HG03460 (cell line): ENCODE measurements around the gene PRPH.
"Not testable (repeated sequence)": the region's sequence is repeated elsewhere in the genome, so short reads cannot be mapped to it uniquely, and the experiment has no call there.

ENCODE experiments used
- ATAC-seq: cut with Tn5 transposase; IDR thresholded peaks from one replicate; pipeline ENCODE4 v1.9.1; 2021; ENCODE audit not compliant: unreplicated experiment

PRPH gene

GRCh38 chr12:49332441-49332861 is 37.5 kb downstream of the PRPH start:
- ATAC-seq, result no peak

- no peak for ATAC-seq
These were observed 38.0 kb downstream of the PRPH start for GRCh38 chr12:49332891-49333371.

DNA sequence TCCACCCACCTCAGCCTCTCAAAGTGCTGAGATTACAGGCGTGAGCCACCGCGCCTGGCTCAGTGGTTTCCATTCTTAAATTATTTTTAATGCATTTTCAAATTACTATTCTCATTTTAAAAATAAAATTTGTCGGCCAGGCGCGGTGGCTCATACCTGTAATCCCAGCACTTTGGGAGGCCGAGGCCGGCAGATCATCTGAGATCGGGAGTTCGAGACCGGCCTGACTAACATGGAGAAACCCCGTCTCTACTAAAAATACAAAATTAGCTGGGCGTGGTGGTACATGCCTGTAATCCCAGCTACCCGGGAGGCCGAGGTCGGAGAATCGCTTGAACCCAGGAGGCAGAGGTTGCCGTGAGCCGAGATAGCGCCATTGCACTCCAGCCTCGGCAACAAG is 38.8 kb downstream of the PRPH start:
- not testable (repeated sequence) for ATAC-seq

DNA sequence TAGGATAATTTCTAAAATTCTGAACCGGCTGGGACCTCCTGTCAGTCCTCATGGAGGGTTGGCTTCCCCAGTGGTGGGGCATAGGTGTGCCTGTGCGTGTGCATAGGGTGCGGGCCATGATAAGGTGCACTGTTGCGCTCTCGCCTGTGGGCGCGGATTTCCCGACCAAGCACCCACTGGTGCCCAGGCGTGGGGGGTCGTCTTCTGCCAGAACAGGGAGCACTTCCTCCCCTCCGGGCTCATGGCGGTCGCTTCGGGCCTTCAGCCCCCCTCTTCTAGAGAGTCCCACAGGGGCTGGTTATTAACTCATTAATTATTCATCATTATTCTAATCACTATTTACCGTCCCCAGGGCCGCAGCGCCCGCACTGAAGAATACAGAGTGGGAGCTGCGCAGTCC is 39.3 kb downstream of the PRPH start:
- no peak for ATAC-seq

GRCh38 chr12:49334681-49335080 is 39.7 kb downstream of the PRPH start:
- no peak for ATAC-seq

GRCh38 chr12:49335118-49335954 is 40.4 kb downstream of the PRPH start:
- ATAC-seq, result no peak

DNA sequence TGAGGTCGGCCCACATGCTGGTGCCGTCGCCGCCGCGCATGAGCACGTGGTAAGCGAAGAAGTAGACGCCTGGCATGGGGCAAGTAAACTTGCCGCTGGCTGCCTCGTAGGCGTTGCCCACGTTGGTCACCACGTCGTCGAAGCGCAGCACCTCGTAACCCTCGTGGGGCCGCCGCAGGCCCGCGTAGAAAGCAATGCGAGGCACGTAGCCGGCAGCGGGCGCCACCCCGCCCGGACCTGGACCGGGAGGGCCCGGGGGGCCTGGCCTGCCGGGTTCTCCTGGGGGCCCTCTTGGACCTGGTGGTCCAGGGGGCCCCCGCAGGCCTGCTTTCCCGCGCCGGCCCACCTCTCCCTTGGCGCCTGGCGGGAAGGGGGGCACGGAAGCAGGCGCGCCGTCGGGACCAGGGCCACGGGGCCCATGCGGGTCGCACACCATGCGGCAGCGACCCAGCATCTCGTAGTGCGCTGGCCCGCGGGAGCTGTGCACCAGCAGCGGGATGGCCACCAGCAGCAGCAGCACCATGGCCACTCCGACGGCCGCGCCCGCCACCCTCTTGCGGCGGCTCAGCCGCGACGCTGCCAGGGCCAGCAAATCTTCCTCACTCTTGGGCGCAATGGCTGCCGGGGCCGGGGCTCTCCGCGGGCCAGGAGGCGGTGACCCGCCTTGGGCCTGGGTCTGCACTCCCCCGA is 41.2 kb downstream of the PRPH start:
- no peak for ATAC-seq

GRCh38 chr12:49336645-49337584 is 42.0 kb downstream of the PRPH start, which contains the start of gene C1QL4:
Gene C1QL4 (minus strand): TSS chr12:49337188. CDS start chr12:49336477, 711 bp downstream.
- ATAC-seq, result peak; percentile 78

- ATAC-seq, result no peak
These were observed 44.0 kb downstream of the PRPH start for GRCh38 chr12:49338830-49339463.

DNA sequence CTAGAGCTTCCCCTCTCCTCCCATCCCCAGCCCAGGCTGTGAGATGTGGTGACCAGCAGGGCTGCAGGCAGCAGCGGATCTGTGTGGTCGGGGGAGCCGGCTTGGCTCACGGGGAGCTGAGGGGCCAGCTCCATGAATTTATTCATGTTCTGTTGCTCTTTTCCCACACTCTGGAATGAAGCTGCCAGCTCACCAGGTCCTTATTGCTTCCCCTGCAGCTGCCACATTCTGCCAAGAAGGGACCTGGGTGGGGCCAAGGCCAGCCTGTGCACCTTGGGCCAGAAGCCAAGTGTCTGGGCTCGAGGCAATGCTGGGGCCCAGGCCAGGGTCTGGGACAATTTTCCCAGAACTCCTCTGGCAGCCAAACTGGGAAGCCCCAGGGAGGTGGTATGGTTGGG is 44.5 kb downstream of the PRPH start:
- no peak for ATAC-seq

- no peak for ATAC-seq
These were observed 45.3 kb downstream of the PRPH start for GRCh38 chr12:49340095-49340870.

DNA sequence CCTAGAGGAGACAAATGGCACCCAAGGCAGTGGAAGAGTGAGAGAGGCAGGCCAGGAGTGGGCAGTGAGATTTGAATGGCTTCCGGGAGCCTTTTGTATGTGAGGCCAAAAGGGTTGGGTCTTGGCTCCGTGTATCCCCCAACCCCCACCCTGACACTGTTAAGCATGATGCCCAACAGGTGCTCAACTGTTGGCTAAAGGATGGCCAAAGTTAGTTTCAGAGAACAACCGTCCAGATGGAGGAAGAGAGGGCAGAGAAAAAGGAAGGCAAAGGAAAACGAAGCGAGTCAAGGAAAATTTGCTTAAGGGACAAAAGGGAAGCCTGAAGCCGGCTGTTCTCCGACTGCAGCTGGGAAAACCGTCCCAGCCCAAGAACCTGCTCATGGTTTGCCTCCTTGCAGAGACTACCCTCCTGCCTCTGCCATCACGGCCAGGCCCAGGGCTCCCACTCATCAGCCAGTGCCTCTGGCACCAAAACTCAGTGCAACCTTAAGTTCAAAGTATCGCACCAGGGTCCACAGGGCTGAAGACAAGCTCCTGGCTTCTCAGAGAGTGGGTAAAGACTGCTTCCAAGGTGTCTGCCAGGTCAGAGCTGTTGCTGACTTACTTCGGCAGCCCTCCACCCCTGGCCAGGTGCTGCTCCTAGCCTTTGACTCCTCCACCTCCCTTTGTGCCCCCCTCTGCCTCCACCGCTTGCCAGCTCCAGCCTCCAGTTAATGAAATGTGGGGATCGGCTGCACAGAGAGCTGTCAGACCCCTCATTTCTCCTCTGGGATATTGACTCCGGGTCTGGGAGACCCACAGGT is 46.2 kb downstream of the PRPH start:
- ATAC-seq, result no peak

DNA sequence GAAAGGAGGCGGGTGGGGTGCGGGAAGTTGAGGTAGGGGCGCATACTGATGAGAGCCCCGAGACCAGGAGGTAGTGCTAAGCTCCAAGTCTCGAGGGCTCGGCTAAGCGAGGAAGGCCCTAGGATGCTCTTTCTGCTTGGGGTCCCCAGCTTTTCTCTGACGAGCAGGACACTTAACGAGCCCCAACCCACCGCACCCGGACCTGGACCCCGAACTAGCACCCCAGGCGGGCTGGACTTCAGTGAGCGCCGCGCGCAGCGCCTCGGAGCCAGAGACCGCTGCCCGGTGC is 46.8 kb downstream of the PRPH start:
- ATAC-seq, result no peak

DNA sequence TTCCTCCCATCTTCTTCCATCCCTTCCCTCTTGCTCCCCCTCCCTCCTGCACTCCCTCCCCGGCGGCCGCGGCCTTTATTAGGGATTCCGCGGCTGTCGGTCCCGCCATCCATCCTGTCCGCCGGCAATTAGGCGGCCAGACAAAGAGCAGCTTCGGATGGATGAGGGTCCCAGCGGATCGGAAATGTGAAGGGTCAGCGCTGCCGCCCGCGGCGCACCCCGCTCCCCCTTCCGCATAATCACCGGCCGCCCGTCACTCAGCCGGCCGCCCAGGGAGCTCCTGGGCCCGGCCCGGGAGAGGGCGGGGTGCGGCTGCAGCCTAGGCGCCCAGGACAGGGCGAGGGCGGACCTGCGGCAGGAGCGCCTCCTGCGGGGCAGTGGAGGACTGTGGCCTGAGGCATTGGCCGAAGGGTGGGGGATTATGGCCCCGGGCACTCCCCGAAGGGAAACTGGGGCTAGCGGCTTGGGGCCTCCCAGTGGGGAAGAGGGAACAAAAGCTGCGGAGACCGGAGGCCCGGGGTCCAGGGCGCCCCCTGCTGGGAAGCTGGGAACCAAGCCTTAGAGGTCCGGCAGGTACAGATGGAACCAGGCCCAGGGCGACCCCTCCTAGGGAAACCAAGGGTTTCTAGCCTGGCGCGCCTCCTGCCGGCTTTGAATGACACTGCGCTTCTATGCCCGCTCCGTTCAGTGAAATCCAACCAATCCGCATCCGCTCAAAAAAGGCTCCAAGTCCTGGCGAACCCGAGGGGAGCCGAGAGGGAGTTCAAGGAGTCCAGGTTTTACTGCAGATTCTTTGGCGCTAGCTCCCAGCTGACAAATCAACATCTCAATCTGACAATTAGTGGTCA is 47.3 kb downstream of the PRPH start:
- ATAC-seq, result no peak

DNA sequence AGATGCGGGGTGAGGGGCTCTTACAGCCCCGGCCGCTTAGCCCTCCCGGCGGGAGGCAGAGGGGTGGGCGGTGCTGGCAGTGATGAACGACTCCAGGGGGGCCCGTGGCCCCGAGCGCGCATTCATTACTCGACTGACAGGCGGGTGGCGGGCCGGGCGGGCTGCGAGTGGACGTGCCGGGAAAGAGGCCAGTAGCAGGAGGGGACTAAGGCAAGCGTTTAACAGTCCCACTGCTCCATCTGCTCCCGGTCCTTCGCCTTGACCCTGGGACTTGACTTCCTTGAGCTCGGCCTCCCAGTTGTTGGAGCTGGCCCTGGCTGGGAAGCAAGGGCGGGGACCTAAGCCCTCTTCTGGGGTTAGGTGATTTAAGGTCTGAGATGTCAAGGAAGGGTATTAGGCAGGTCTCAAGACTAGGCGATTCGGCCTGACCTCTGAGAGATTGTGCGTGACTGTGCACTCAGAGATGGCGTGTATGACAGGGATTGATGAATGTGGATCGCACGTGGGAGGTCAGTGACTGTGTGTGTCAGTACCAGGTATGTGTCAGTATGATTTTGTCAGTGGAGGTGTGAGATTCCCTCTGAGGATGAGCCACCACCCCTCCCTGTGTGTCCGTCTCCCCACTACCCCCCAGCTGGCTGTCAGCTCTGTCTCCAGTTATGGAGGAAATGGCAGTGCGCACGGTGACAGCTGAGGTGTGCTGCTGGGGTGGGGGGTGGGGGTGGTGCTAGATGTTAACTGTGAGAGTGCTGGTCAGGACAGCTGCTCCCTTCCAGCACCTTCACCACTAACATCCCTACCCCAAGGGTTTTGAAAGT is 48.2 kb downstream of the PRPH start:
- ATAC-seq, result no peak

DNA sequence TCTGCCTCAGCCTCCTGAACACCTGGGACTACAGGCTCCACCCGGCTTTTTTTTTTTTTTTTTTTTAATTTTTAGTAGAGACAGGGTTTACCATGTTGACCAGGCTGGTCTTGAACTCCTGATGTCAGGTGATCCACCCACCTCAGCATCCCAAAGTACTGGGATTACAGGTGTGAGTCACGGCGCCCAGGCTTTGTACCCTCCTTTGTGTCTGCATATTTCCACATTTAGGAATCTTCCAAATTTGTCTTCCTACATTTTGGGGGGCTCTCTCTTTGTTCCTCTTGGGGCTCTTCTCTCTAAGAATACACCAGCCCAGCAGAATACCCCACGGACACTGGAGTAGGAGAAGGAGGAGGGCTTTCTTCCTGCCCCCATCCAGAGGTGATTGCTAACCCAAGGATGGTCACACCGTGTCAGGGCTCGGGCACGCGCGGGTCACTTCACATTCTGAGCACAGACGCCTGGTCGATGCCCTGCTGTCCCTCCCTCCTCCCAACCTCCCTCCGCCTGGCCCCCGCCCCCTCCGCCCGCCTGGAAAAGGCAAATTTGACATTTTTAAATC is 49.6 kb downstream of the PRPH start:
- ATAC-seq, result no peak
